Heart left ventricle (tissue), 16 donors: ENCODE results near the gene CENPA. TPM values are rescaled to one million over a fixed set of nuclear protein-coding genes. Genes with fewer than 3 reads are reported as not detected.

Experiments
- ATAC-seq, 4 donors: fragments of 200-7000 bp; cut with Tn5 transposase; one replicate each; pipeline ENCODE4 v1.9.1; 2020 to 2022; ENCODE audit warnings: moderate library complexity in 4 of 4, mild to moderate bottlenecking in 3 of 4, moderate number of reproducible peaks in 1 of 4
- DNase-seq, 5 donors: peaks; one replicate each; pipeline ENCODE4 v3.0.0-alpha.2; 2020
- H3K27ac ChIP-seq, 12 donors: fragments of 200-600 bp; sonication (generic) in 4 of 12; one replicate each; pipeline versions ENCODE4 v1.5.0 to v1.8.0; 2016 to 2022; ENCODE audit warnings: mild to moderate bottlenecking in 2 of 12
- H3K27me3 ChIP-seq, 9 donors: fragments of 200-600 bp; sonication (generic) in 2 of 9; one replicate each; pipeline versions ENCODE4 v1.5.1 to v1.8.0; 2016 to 2022; ENCODE audit warnings: mild to moderate bottlenecking in 3 of 9
- H3K36me3 ChIP-seq, 9 donors: fragments of 200-600 bp; sonication (generic) in 2 of 9; one replicate each; pipeline versions ENCODE4 v1.5.0 to v1.8.0; 2018 to 2022; ENCODE audit warnings: mild to moderate bottlenecking in 2 of 9
- H3K4me1 ChIP-seq, 12 donors: fragments of 200-600 bp; sonication (generic) in 4 of 12; one replicate each; pipeline versions ENCODE4 v1.5.0 to v1.8.0; 2016 to 2022; ENCODE audit warnings: mild to moderate bottlenecking in 3 of 12
- H3K4me3 ChIP-seq, 12 donors: fragments of 200-600 bp; sonication (generic) in 4 of 12; one replicate each; pipeline versions ENCODE4 v1.5.0 to v1.8.0; 2017 to 2022; ENCODE audit warnings: mild to moderate bottlenecking in 9 of 12, moderate library complexity in 4 of 12
- H3K9me3 ChIP-seq, 12 donors: fragments of 200-600 bp; sonication (generic) in 4 of 12; one replicate each; pipeline versions ENCODE4 v1.5.0 to v1.8.0; 2016 to 2022; ENCODE audit warnings: mild to moderate bottlenecking in 1 of 12
- POLR2A ChIP-seq, 2 donors: fragments of 450-650 bp; IDR thresholded peaks; one replicate each; pipeline ENCODE4 v1.6.1; 2017; ENCODE audit warnings: antibody characterized with exemption in 2 of 2, mild to moderate bottlenecking in 2 of 2, moderate library complexity in 2 of 2
- WGBS, 4 donors: extraction: QIAGEN DNeasy Blood & Tissue Kit in 2 of 4; methylation state at CpG; one replicate each; pipeline versions ENCODE4 v1.1.5 to v1.1.7; 2013 to 2018; 5-methylcytosine and 5-hydroxymethylcytosine counted together
- intact Hi-C, 10 donors: fragments of 100-400 bp; cut with DNase I; formaldehyde crosslinking; loops; one replicate each; pipeline versions ENCODE4 v1.11.1 to v1.14.2; 2022
- polyA plus RNA-seq, 2 donors: library from polyadenylated mRNA; stranded (reverse); fragments of 200-250 nt; gene quantifications; one replicate each; pipeline ENCODE4 v1.2.3, GENCODE V29; 2013
- total RNA-seq, 9 donors: library from RNA; depleted of rRNA in 2 of 9; stranded (reverse); fragments of >200 nt in 2 of 9; fragmentation: NEBNext Ultra II Directional in 3 of 9; extraction: Animal tissue kit (Norgen Biotek cat#: 25700) in 3 of 9; gene quantifications; one replicate each; pipeline versions ENCODE4 v1.1.0 to v1.2.4, GENCODE V29; 2016 to 2023
- TF ChIP-seq, protein P1 (sequence below), 12 donors: fragments of 200-600 bp; sonication (generic) in 4 of 12; IDR thresholded peaks; one replicate each; pipeline versions ENCODE4 v1.5.0 to v1.8.0; 2018 to 2022; ENCODE audit warnings: antibody characterized with exemption in 12 of 12, mild to moderate bottlenecking in 5 of 12
- donor health status: ischemic (EF 13 %, LVEDD 7.1; RV severe dilation, severe dysfunction).
- donor health status: healthy with polysubstance abuse.
- donor health status: DM: no; HTN: yes; CAD: no.
- donor health status: DM: no; HTN: no; CAD: no.
- donor health status: ischemic (EF 25% LVEDD 6.9; RV normal size, moderate dysfunction).
- donor health status: ischemic (EF 25% LVEDD 5.7; RV mildly dilated, moderate dysfunction).
- donor health status: healthy.
- donor health status: DM: yes; HTN: yes; CAD: no.
- donor health status: ischemic (EF 35%, LVEDD 5.7; RV mildly dilated, moderate dysfunction).
- donor health status: nonischemic (EF 11% LVEDD 7.7; RV severe dilation, severe dysfunction).
- donor health status: DM: yes; HTN: yes; CAD: no.
- donor health status: PGD.
- donor health status: ischemic (EF 29% LVEDD 5.4; RV normal size, mild dysfunction).
- donor health status: nonischemic (EF 23%, LVEDD 6.1; RV moderate dilation, normal function).

Gene CENPA
- total and polyA plus RNA-seq, 11 donors: 0.25 to 26.8 (median 3.2) TPM; not detected in 1

DNA sequence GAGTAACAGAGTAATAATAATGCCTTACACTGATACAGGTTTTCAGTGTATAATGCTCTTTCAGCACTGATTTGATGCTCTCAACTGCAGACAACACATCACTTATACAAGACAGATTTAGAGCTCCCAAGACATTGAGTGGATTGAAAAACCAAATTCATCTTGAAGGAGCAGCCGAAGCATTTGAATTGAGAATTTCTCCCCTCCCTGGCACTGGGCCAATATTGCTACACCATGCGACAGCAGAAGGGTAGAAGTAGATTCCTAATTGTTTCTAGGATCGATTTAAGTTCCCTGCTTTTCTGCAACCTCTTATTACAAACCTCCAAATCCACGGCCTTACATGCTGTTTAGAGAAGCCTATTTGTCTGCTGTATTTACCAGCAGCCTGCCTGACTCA lies 15.5 kb downstream of the CENPA start:
- Histone ChIP-seq H3K9me3 (no peaks in the 10 kb centered on the region), H3K4me1 (no peaks in the 10 kb centered on the region), H3K27me3 (no peaks in the 10 kb centered on the region), H3K27ac (no peak overlapping the region), H3K36me3 (no peaks in the 10 kb centered on the region), H3K4me3 (no peak overlapping the region)
- DNase-seq: no peak
- no peak for ATAC-seq
- no peak for TF ChIP-seq POLR2A (IDR thresholded peaks at IDR 0.05)
- TF ChIP-seq, protein P1, sequence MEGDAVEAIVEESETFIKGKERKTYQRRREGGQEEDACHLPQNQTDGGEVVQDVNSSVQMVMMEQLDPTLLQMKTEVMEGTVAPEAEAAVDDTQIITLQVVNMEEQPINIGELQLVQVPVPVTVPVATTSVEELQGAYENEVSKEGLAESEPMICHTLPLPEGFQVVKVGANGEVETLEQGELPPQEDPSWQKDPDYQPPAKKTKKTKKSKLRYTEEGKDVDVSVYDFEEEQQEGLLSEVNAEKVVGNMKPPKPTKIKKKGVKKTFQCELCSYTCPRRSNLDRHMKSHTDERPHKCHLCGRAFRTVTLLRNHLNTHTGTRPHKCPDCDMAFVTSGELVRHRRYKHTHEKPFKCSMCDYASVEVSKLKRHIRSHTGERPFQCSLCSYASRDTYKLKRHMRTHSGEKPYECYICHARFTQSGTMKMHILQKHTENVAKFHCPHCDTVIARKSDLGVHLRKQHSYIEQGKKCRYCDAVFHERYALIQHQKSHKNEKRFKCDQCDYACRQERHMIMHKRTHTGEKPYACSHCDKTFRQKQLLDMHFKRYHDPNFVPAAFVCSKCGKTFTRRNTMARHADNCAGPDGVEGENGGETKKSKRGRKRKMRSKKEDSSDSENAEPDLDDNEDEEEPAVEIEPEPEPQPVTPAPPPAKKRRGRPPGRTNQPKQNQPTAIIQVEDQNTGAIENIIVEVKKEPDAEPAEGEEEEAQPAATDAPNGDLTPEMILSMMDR (IDR thresholded peaks at IDR 0.05): no peak
- 80 to 91% (median 80%) methylated on average over 4 of the region's 4 CpGs for WGBS, 4 donors
- intact Hi-C loops: no loop called here

GRCh38 chr2:26801796-26802195 lies 15.9 kb downstream of the CENPA start:
- H3K27me3 ChIP-seq: no peaks in the 10 kb centered on the region
- WGBS, 4 donors: 88 to 95% (median 91%) methylated on average over 7 of the region's 7 CpGs
- TF ChIP-seq, protein P1 (IDR thresholded peaks at IDR 0.05): no peak
- no peak for TF ChIP-seq POLR2A (IDR thresholded peaks at IDR 0.05)
- no peaks in the 10 kb centered on the region for H3K4me1 ChIP-seq
- H3K9me3 ChIP-seq: no peaks in the 10 kb centered on the region
- intact Hi-C loops: no loop called here
- no peak for DNase-seq
- no peaks in the 10 kb centered on the region for H3K36me3 ChIP-seq
- ATAC-seq: no peak
- no peak overlapping the region for H3K4me3 ChIP-seq
- no peak overlapping the region for H3K27ac ChIP-seq

DNA sequence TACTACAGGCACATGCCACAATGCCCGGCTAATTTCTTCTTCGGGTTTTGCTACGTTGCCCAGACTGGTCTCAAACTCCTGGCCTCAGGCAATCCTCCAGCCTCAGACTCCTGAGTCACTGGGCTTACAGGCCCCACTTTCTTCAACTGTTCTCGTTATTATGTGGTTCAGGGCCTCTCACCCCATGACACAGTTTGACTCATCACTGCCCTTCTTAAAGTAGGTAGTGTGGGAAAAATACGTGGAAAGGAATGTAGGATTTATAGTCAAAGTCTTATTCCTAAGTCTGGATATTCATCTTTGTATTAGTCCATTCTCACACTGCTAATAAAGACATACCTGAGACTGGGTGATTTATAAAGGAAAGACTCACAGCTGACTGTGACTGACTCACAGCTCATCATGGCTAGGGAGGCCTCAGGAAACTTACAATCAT lies 19.4 kb downstream of the CENPA start:
- WGBS, 4 donors: 83 to 96% (median 86%) methylated on average over 5 of the region's 5 CpGs
- intact Hi-C loops: no loop called here
- no peaks in the 10 kb centered on the region for H3K9me3 ChIP-seq
- H3K27ac ChIP-seq: no peak overlapping the region
- no peaks in the 10 kb centered on the region for H3K27me3 ChIP-seq
- TF ChIP-seq, protein P1 (IDR thresholded peaks at IDR 0.05): no peak
- no peak for TF ChIP-seq POLR2A (IDR thresholded peaks at IDR 0.05)
- H3K4me3 ChIP-seq: no peak overlapping the region
- H3K36me3 ChIP-seq: no peaks in the 10 kb centered on the region
- peaks cover 0 to 6% (median 0%) of the 10 kb centered on the region in 12 donors for H3K4me1 ChIP-seq
- ATAC-seq (no peak), DNase-seq (no peak)

DNA sequence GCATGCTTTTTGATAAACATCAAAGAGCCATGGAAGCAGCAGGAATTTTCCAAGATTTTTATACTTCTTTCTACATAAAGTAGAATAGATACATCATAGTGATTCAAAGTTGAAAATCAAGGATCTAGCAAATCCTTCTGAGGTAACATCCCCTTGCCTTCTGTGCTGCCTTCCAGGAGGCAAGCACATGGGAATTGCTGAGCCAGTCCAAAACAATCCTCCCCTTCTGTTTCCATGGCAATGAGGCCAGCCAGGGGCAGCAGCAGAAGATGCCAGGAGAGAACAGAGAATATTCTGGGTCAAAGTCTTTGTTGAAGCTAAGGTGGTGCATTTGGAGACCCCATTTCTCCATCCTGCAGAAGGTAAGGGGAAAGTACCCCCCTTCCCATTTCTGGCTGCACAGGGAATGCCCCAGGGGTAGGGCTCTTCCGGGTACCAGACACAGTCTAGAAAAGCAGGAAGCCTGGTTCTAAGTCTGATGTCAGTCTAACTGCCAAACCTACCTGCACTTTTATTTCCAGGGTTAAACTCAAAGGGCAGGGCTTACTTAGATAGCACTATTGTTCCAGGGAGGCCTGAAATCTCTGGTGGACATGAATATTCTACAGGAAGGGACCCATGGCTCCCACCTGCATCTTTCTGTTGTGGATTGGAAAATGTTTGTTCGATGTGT lies 22.1 kb downstream of the CENPA start:
- no peak for ATAC-seq
- intact Hi-C loops: no loop called here
- Histone ChIP-seq H3K9me3 (no peaks in the 10 kb centered on the region), H3K4me3 (no peak overlapping the region), H3K27ac (no peak overlapping the region), H3K27me3 (peaks cover 0 to 7% (median 0%) of the 10 kb centered on the region in 9 donors), H3K36me3 (no peaks in the 10 kb centered on the region), H3K4me1 (peaks cover 0 to 10% (median 0%) of the 10 kb centered on the region in 12 donors)
- no peak for DNase-seq
- 50 to 62% (median 54%) methylated on average over 2 of the region's 2 CpGs for WGBS, 4 donors
- no peak for TF ChIP-seq POLR2A (IDR thresholded peaks at IDR 0.05)
- TF ChIP-seq, protein P1 (IDR thresholded peaks at IDR 0.05): no peak
